HS-27A (cell line): Measurements from ENCODE around the gene FRYL.
"Not testable (repeated sequence)": the region's sequence is repeated elsewhere in the genome, so short reads cannot be mapped to it uniquely, and the experiment has no call there.

ENCODE experiments used
- DNase-seq: peaks from one replicate; pipeline ENCODE4 v3.0.0-alpha.2; 2012; ENCODE audit warnings: low read depth, missing footprints

Gene FRYL

DNA sequence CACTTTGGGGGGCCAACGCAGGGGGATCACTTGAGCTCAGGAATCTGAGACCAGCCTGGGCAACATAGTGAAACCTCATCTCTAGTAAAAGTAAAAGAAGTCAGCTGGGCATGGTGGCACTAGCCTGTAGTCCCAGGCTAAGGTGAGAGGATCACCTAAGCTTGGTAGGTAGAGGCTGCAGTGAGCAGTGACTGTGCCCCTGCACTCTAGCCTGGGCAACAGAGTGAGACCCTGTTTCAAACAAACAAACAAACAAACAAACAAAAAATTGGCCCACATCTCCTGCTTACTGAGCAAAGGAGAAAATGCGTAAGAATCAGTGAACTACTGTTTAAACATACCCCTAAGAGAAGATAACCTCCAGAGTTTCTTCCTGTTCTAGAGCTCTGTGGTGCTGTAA, 85.3 kb downstream of the FRYL start:
- DNase-seq = no peak

DNA sequence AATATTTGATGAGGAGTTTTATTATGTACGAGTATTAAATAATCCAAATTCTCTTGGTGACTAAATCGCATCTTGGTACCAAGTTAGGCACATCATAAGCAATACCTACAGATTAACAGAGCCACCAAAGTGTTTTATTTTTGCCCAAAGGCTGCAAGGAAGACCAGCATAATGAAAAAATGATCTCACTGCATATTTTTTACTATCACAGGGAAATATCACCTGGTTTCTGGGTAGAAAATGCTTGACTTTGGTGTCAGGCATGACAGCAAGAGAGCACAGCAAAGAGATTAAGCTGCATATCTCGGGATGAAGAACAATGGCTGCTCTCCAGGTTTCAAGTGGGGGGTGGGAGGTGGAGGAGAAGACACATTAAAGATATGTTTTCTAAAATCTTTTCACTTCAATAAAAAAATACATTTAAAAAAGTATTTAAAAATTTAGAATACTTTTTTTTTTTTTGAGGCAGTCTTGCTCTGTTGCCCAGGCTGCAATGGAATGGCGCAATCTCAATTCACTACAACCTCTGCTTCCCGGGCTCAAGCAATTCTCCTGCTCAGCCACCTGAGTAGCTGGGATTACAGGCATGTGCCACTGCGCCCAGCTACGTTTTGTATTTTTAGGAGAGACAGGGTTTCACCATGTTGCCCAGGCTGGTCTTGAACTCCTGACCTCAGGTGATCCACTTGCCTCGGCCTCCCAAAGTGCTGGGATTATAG, 86.1 kb downstream of the FRYL start:
- DNase-seq = no peak

DNA sequence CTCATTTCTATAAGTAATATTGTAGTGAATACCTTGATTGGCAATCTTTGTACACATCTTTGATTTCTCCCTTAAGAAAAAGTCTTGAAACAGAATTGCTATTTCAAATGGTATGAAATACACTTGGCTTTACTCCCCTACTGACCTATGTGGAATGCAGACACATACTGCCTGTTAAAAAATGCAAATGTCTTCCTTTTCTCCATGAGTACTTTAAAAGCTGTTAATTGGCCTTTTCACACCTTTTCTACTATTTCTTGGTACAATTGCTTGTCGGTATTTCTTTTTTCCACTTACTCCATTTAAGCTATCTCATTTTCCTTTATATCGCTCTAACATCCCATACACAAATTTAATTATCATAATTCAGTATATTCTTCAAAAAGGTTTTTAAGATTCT, 87.2 kb downstream of the FRYL start:
- DNase-seq = no peak

DNA sequence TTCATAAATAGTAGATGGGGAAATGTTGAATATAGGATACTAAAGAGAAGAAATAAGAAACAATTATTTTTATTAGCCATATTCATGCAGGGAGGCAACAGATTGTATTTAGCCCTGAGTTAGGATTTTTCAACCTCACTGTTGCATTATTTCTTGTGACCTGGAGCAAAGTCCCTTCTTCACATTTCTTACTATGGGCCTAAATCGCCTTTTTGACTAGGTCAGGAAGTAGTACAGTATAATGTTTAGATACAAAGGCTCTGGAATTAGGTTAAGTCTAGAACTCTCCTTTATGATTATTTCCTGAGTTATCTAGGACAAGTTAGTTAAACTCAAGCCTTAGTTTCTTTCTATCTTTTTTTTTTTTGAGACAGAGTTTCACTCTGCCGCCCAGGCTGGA, 88.0 kb downstream of the FRYL start:
- no peak for DNase-seq

DNA sequence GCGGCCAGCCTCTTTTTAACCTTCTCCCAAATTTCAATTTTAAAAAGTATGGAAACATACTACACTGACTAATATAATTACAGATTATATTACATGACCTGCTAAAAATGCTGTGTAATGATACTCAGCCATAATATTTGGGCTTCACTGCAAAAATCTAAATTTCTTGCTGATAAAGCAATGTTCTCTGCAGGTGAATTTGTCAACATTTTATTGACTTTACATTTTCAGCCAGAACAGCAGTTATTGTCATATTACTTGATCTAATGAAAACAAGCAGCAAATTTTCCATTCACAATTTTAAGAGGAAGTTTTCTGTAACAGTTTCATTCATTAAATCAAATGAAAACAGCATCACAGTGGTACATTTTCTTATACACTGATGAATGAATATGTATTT, 91.1 kb downstream of the FRYL start:
- no peak for DNase-seq

DNA sequence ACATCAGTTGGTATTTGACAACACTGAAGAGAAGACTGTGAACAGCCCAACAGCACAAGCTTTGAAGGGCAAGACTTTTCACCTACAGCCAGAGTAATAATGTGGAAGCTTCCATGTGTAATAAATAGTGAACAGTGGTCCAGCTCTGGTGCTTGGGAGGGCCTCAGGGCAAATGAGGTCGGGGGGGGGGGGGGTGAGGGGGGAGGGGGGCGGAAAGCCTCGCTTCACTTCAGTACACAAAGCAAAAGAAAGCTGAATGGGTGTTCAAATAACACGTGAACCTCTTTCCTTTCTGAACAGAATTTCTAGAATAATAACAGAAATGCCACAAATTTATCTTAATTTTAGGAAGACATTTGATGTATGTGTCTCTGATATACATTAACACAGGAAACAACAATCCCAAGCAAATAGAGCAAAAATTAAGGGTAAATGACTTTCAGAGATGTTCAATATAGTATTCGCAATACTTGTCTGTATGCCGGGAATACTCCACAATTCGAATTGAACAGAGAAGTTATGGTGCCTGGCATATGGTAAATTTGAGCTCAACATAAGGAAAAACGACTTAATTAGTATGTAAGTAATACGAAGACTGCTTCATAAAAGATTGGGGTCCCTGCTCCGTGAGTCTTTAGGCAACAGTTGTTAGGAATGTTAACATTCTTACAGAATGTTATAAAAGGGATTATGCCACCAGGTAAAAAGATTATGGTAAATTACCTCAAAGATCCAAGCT, 92.6 kb downstream of the FRYL start:
- no peak for DNase-seq

DNA sequence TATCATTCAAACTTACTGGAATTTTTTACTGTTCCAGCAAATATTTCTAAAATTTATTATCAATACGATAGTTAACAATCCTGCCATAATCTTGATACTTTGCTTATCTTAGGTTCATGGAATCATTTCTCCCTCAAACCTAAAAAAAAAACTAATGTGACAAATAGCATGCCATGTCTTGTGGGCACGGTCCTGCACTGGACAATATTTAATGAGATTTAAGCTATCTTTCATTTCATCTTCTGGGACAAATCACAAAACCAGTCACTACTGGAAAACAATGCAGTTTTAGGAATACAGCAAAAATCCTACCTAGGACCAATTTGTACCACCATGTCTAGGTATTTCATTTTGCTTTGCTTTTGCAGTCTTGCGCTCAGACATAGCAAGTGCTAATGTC, 93.7 kb downstream of the FRYL start:
- DNase-seq = no peak

DNA sequence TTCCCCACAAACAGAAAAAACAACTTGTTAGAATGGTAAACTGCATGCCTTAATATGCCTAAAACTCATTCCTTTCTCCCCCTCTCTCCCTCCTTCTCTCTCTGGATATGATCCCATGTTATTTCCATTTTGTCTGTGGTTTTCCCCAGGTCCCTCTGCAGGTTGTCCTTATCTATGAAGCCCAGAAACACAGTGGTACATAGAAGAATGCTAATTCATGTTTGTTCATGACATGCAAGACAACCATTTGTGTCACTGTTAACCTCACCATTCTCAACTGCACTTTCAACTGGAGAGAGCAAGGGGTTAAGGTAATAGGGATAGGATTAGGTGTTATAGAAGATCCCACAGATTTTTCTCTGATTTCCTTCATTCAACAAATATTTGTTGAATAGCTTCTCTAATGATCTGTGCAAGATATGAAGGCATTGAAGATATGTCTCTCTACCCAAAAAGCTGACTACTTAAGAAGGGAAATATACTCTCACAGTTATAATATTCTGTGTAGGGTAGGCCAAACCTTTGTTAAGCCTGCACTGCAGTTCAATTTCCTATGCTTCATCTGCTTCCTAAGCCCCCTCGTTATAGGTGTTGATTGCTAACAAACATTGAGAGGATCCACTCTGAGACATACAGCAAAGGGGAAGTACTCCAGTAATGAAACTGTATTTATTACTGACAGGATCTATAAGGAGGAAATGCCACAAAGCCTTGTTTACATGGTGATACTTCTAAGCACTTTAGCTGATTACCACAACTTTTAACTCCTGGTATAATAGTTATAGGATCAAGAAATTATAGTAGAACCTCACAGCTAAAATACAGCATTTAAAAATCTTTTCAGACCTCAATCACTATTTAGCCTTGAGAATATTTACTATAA, 96.1 kb downstream of the FRYL start:
- no peak for DNase-seq

DNA sequence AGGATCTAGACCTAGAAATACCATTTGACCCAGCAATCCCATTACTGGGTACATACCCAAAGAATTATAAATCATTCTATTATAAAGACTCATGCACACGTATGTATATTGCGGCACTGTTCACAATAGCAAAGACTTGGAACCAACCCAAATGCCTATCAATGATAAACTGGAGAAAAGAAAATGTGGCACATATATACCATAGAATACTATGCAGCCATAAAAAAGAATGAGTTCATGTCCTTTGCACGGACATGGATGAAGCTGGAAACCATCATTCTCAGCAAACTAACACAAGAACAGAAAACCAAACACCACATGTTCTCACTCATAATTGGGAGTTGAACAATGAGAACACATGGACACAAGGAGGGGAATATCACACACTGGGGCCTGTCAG, 97.2 kb downstream of the FRYL start:
- not testable (repeated sequence) for DNase-seq

DNA sequence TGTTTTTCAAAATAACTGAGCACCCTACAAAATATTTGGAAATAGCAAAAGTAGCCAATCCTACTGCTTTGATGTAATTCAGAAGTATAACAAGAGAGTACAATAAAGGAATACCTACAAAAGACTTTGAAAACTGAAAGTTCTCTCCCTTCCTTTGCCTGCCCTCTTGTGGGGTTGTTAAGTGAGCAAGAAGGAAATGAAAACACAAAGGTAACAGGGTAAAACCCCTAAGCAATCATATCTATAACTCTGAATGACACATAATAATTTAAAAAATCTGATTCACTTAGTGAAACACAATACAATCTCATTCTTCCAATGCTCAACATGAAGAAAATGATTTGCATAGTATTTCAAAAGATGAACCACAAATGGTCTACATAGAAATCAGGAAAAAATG, 98.2 kb downstream of the FRYL start:
- no peak for DNase-seq

DNA sequence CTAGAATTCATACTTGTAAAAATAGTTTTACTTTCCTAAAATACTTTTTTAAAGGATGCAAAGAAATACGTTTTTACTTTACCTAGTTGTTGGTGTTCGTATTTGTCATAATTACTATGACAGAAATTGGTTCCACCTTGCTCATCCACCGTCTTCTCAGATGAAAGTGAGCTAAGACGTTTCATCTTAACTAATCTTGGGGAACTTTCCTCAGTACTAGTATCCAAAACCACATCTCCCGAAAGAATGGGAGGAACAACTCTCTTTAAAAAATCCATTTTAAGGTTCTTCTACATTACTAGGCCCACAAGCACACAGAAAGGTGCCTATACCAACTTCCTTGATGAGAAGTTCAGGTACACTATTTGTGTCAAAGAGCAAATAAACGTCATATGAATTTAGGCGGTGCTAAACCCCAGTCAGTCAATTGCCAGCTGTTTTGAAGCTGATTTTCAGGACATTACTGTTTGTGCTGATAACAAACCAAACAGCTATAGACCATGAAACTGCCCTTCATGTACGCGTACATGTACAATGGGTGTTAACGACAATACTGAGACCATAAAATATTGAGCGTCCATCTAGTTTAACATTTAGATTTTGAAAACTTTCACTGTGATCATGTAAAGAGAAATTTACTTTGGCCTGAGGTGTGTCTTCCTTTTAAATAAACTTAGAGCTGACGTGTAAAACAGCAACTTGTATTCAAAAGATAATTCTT, 99.1 kb downstream of the FRYL start:
- no peak for DNase-seq

DNA sequence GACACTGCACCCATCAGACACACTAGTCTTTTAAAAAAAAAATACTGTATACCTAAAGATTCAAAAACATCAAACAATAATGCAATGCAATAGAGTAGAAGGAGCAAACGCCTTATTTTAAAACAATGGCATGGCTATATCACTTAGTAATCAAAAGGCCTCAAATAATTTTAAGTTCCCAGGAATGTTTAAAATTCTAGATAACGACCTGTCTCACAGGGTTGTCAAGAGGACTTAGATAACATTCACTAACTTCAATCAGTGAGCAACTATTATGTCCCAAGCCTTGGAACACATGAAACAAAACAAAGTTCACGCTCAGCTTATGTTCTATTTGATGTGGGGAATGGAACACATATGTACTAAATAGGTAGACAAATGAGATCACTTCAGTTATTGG, 106.5 kb downstream of the FRYL start:
- DNase-seq = no peak

DNA sequence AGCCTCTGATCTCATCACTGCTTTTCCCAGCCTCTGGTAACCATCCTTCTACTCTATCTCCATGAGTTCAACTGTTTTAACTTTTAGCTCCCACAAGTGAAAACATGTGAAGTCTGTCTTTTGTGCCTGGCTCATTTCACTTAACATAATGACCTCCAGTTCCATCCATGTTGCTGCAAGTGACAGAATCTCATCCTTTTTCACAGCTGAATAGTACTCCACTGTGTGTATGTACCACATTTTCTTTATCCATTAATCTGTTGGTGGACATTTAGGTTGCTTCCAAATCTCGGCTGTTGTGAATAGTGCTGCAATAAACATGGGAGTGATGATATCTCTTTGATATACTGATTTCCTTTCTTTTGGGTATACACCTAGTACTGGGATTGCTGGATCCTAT, 109.5 kb downstream of the FRYL start:
- no peak for DNase-seq

DNA sequence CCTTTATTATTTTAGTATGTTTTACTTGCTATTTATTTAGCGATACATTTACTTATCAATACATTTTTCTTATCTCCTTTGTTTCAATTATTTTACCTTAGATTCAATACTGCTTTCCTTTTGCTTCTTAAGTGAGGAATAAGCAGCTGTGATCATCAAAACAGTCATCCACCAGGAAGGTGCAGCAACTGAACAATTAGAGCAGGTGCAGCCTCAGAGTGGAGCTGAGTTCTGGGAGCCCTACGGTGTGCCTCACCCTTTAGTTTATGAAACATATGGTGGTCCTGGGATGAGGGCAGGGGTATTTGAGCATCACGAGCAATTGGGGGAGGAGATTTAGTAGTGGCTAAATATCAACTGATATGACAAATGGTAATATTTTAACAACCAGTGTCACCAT, 111.0 kb downstream of the FRYL start:
- DNase-seq = no peak

DNA sequence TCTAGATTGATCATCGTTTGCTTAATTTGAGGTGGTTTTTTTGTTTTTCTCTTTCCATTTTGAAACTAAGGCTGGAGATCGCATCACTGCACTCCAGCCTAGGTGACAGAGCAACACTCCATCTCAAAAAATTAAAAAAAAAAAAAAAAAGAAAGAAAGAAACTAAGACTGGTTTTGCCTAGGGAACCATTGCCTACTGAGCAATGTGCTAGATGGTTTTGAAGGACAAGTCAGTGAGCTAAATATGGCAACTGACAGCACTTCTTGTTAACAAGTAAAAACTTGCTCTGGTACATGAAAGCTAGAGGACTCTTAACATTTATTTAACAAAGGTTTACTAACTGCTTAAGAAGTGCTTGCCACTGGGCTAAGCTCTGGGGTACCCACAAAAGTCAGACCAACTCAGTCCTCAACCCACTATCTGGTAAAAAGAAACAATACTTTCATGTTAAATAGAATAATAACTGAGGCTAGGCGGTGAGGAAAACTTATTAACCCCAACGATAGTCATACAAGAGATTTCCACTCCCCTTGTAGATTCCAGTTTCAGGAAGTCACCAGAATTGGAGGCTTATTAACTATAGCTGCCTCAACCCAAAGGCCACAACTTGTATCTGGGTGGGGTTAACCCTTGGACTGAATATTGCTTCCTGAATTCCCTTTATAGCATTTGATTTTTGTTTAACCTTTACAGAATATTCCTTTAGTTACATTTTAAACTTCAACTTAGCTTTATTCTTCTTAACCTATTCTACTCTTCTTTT, 111.6 kb downstream of the FRYL start:
- no peak for DNase-seq

DNA sequence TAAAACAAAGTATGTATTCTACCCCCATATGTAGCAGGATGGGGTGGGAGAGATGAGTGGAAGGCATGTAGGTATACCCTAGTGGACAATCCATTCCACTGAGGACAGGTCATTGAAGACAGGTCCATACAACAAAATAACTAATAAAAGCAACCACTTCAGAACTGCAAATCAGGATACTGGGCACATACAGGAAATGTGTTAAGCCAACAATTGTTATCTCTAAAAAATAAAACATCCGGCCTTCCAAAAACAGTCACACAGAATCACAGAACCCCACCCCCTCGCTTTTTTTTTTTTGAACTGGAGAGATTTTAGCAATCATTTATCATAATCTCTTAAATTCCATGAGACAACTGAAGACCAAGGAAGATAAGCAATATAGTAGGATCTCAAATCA, 112.9 kb downstream of the FRYL start:
- DNase-seq = no peak

DNA sequence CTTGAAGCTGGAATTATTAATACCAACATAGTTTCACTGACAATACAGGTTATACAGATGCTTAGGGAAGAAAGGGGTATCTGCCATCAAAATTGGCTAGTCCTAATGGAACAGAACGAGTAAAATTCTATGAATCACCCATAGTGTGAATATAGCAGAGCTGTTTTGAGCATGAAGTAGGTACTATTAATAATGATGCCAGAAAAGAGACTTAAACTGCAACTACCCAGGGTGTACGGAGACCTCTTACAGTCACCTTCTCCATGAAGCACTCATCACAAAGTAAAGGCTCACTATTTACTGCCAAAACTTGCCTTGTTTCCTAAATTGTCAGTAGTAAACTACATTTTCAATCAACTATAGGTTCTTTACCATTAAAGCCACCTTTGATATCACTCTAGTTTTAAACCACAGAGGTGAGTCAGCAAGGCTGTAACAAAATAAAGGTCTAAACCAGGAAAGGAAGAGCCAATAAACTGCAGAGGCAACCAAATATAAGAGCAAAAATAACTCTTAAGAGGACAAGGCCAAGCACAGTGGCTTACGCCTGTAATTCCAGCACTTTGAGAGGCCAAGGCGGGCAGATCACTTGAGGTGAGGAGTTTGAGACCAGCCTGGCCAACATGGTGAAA, 114.4 kb downstream of the FRYL start:
- DNase-seq = no peak

DNA sequence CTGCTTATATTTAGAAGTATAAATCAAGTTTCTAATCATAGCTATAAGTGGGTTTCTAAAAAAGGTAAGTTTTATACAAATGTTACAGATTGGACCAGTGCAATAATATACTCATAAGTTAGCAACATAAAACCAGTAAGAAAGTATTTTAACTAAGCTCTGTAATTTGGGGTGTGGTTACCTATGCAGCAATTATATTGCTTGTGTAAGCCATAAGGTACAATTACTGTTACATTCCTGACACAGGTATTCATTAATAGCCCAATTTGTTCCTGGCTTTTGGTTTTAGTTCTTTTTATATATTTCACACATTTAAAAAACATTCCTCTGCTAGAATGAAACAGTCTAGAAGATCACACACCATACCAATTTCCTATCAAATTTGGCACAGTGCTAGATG, 115.1 kb downstream of the FRYL start:
- DNase-seq = no peak

DNA sequence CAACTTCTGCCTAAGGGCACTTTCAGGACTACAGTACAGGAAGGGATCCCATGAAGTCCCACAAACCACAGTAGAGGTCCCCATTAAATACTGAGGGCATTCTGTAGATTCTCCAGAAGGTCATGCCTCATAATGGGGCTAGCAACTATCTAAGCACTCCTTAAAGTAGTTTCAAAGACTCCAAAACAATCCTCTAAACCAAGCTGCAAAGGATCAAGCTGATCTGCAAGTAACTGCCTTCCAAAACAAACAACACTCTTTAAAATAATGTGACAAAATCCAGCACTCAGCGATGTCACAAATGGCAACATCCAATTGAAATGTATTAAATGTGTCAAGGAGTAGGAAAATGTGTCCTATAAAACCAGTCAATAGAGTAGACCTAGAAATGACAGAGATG, 118.7 kb downstream of the FRYL start:
- no peak for DNase-seq

DNA sequence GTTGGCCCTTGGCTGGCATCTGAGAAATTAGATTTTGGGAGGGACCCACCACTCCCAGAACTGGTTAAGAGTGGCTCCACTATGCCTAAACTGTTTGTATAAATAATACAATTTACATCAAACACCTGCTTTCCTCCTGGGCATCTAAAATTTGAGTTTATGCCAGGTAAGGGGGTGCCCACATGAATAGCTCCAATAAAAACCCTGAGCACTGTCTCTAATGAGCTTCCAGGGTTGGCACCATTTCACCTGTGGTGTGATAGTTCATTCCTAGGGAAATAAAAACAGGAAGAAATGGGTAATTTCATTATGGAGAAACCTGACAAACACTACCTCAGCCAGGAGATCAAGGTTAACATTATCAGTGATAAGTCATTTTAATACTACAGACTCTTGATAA, 119.7 kb downstream of the FRYL start:
- no peak for DNase-seq
